CD8-positive, alpha-beta memory T cell (primary cell): ENCODE results near the gene RNF212B. TPM values are rescaled to one million over a fixed set of nuclear protein-coding genes. Genes with fewer than 3 reads are reported as not detected.
"Not testable (repeated sequence)": the region's sequence is repeated elsewhere in the genome, so short reads cannot be mapped to it uniquely, and the experiment has no call there.

Source experiments
- CTCF ChIA-PET: fragments of 350-600 bp; sonication (Branson Sonifier 250); formaldehyde crosslinking; loops from one replicate; lab custom pipeline; 2021; ENCODE audit warnings: antibody characterized with exemption; lab: Charles Lee
- POLR2A ChIA-PET: fragments of 350-600 bp; sonication (Branson Sonifier 250); formaldehyde crosslinking; loops from one replicate; lab custom pipeline; 2021; ENCODE audit warnings: antibody characterized with exemption; lab: Charles Lee
- DNase-seq, 5 donors: peaks; one replicate each; pipeline versions ENCODE4 v3.0.0 to v3.0.0-alpha.2; 2020 to 2022; ENCODE audit warnings: mixed read lengths in 1 of 5
- H3K27ac ChIP-seq: one replicate; pipeline ENCODE4 v1.7.0; 2013; ENCODE audit warnings: low read depth, mild to moderate bottlenecking, low read length, moderate library complexity
- H3K27me3 ChIP-seq: 2 replicates; pipeline ENCODE4 v1.7.0; 2013; ENCODE audit warnings: low read length, mild to moderate bottlenecking; ENCODE audit not compliant: insufficient read depth, poor library complexity, severe bottlenecking
- H3K36me3 ChIP-seq: 2 replicates; pipeline ENCODE4 v1.7.0; 2013; ENCODE audit warnings: mild to moderate bottlenecking, low read length, moderate library complexity; ENCODE audit not compliant: insufficient read depth
- H3K4me1 ChIP-seq: 2 replicates; pipeline ENCODE4 v1.7.0; 2013; ENCODE audit warnings: mild to moderate bottlenecking, low read length, moderate library complexity; ENCODE audit not compliant: insufficient read depth
- H3K4me3 ChIP-seq: 2 replicates; pipeline ENCODE4 v1.7.0; 2013; ENCODE audit warnings: mild to moderate bottlenecking, low read length
- H3K9me3 ChIP-seq: 2 replicates; pipeline ENCODE4 v1.7.0; 2013; ENCODE audit warnings: mild to moderate bottlenecking, low read length
- H3K27ac Mint-ChIP-seq, 8 donors: one replicate each; pipeline ENCODE4 v1.8.0; 2020 to 2021; ENCODE audit warnings: mixed read lengths in 8 of 8, mild to moderate bottlenecking in 6 of 8, inconsistent platforms in 3 of 8, moderate library complexity in 3 of 8
- H3K27me3 Mint-ChIP-seq, 2 donors: one replicate each; pipeline ENCODE4 v1.8.0; 2020 to 2021; ENCODE audit warnings: mixed read lengths in 2 of 2, mild to moderate bottlenecking in 1 of 2, moderate library complexity in 1 of 2
- H3K36me3 Mint-ChIP-seq, 3 donors: one replicate each; pipeline ENCODE4 v1.8.0; 2020 to 2021; ENCODE audit warnings: mixed read lengths in 3 of 3, inconsistent platforms in 1 of 3, mild to moderate bottlenecking in 1 of 3
- H3K4me1 Mint-ChIP-seq, 3 donors: one replicate each; pipeline ENCODE4 v1.8.0; 2020 to 2021; ENCODE audit warnings: mixed read lengths in 3 of 3, inconsistent platforms in 1 of 3, mild to moderate bottlenecking in 1 of 3
- H3K4me3 Mint-ChIP-seq, 7 donors: one replicate each; pipeline ENCODE4 v1.8.0; 2020 to 2021; ENCODE audit warnings: mixed read lengths in 7 of 7, mild to moderate bottlenecking in 6 of 7, moderate library complexity in 4 of 7, inconsistent platforms in 2 of 7
- H3K9me3 Mint-ChIP-seq, 5 donors: one replicate each; pipeline ENCODE4 v1.8.0; 2020 to 2022; ENCODE audit warnings: mixed read lengths in 5 of 5, mild to moderate bottlenecking in 3 of 5, moderate library complexity in 2 of 5, inconsistent platforms in 1 of 5
- polyA plus RNA-seq: library from polyadenylated mRNA; unstranded; fragments of 300-500 nt; fragmentation: Illumina TruSeq; gene quantifications from one replicate; pipeline ENCODE4 v1.2.3, GENCODE V29; 2021
- total RNA-seq, 2 experiments: library from RNA; stranded (reverse); gene quantifications; one replicate each; pipeline ENCODE4 v1.2.3, GENCODE V29; 2021

RNF212B gene
- total and polyA plus RNA-seq, 3 experiments from 2014 or later, result not detected

- Histone ChIP-seq H3K9me3 (no peaks in the 10 kb centered on the region), H3K27ac (no peak overlapping the region), H3K4me1 (no peaks in the 10 kb centered on the region), H3K36me3 (no peaks in the 10 kb centered on the region), H3K27me3 (no peaks in the 10 kb centered on the region), H3K4me3 (no peak overlapping the region)
- POLR2A ChIA-PET, result no interaction called here
- peaks cover 0 to 2% (median 0%) of the 10 kb centered on the region in 5 donors for H3K9me3 Mint-ChIP-seq
- peaks cover 13 to 50% of the 10 kb centered on the region in 2 donors for H3K27me3 Mint-ChIP-seq
- no peak for DNase-seq
- no peaks in the 10 kb centered on the region for H3K4me1 Mint-ChIP-seq
- H3K27ac Mint-ChIP-seq, result no peak overlapping the region
- H3K4me3 Mint-ChIP-seq, result no peak overlapping the region
- H3K36me3 Mint-ChIP-seq, result no peaks in the 10 kb centered on the region
- CTCF ChIA-PET, result no interaction called here
These were observed 29.4 kb upstream of the RNF212B start for GRCh38 chr14:23208324-23208723.

GRCh38 chr14:23209651-23210423 lies 27.9 kb upstream of the RNF212B start:
- Mint-ChIP-seq H3K27ac (no peak overlapping the region), H3K4me3 (no peak overlapping the region), H3K27me3 (peaks cover 13 to 51% of the 10 kb centered on the region in 2 donors), H3K9me3 (peaks cover 0 to 2% (median 0%) of the 10 kb centered on the region in 5 donors), H3K4me1 (no peaks in the 10 kb centered on the region), H3K36me3 (no peaks in the 10 kb centered on the region)
- H3K27me3 ChIP-seq, result no peaks in the 10 kb centered on the region
- no peaks in the 10 kb centered on the region for H3K9me3 ChIP-seq
- DNase-seq, result no peak
- H3K36me3 ChIP-seq, result no peaks in the 10 kb centered on the region
- POLR2A ChIA-PET, result no interaction called here
- CTCF ChIA-PET, result no interaction called here
- H3K27ac ChIP-seq, result no peak overlapping the region
- H3K4me1 ChIP-seq, result no peaks in the 10 kb centered on the region
- no peak overlapping the region for H3K4me3 ChIP-seq

- H3K36me3 ChIP-seq, result no peaks in the 10 kb centered on the region
- peaks cover 23 to 48% of the 10 kb centered on the region in 2 donors for H3K27me3 Mint-ChIP-seq
- H3K36me3 Mint-ChIP-seq, result no peaks in the 10 kb centered on the region
- ChIA-PET CTCF (no interaction called here), POLR2A (no interaction called here)
- H3K27ac Mint-ChIP-seq, result no peak overlapping the region
- H3K4me3 Mint-ChIP-seq, result no peak overlapping the region
- H3K9me3 ChIP-seq, result no peaks in the 10 kb centered on the region
- peaks cover 0 to 7% (median 0%) of the 10 kb centered on the region in 5 donors for H3K9me3 Mint-ChIP-seq
- no peaks in the 10 kb centered on the region for H3K27me3 ChIP-seq
- no peaks in the 10 kb centered on the region for H3K4me1 Mint-ChIP-seq
- no peak overlapping the region for H3K27ac ChIP-seq
- no peaks in the 10 kb centered on the region for H3K4me1 ChIP-seq
- DNase-seq, result no peak
- H3K4me3 ChIP-seq, result no peak overlapping the region
These were observed 22.3 kb upstream of the RNF212B start for GRCh38 chr14:23215421-23215820.

- no peaks in the 10 kb centered on the region for H3K9me3 ChIP-seq
- Mint-ChIP-seq H3K27me3 (peaks cover 24 to 52% of the 10 kb centered on the region in 2 donors), H3K4me1 (no peaks in the 10 kb centered on the region), H3K9me3 (peaks cover 0 to 7% (median 0%) of the 10 kb centered on the region in 5 donors), H3K27ac (no peak overlapping the region), H3K36me3 (no peaks in the 10 kb centered on the region), H3K4me3 (no peak overlapping the region)
- H3K27me3 ChIP-seq, result no peaks in the 10 kb centered on the region
- H3K4me1 ChIP-seq, result no peaks in the 10 kb centered on the region
- DNase-seq, result no peak
- H3K36me3 ChIP-seq, result no peaks in the 10 kb centered on the region
- no peak overlapping the region for H3K27ac ChIP-seq
- no peak overlapping the region for H3K4me3 ChIP-seq
- POLR2A ChIA-PET, result no interaction called here
- CTCF ChIA-PET, result no interaction called here
These were observed 20.4 kb upstream of the RNF212B start for GRCh38 chr14:23217032-23218020.

- ChIA-PET POLR2A (no interaction called here), CTCF (no interaction called here)
- no peak overlapping the region for H3K4me3 Mint-ChIP-seq
- H3K27me3 ChIP-seq, result no peaks in the 10 kb centered on the region
- H3K36me3 ChIP-seq, result no peaks in the 10 kb centered on the region
- H3K4me1 ChIP-seq, result no peaks in the 10 kb centered on the region
- DNase-seq, result no peak
- no peaks in the 10 kb centered on the region for H3K36me3 Mint-ChIP-seq
- H3K4me1 Mint-ChIP-seq, result no peaks in the 10 kb centered on the region
- H3K4me3 ChIP-seq, result no peak overlapping the region
- H3K9me3 Mint-ChIP-seq, result peaks cover 0 to 7% (median under 1%) of the 10 kb centered on the region in 5 donors
- peaks cover 27 to 53% of the 10 kb centered on the region in 2 donors for H3K27me3 Mint-ChIP-seq
- H3K27ac ChIP-seq, result no peak overlapping the region
- H3K9me3 ChIP-seq, result no peaks in the 10 kb centered on the region
- no peak overlapping the region for H3K27ac Mint-ChIP-seq
These were observed 18.7 kb upstream of the RNF212B start for GRCh38 chr14:23219075-23219474.

GRCh38 chr14:23224958-23225357 lies 12.8 kb upstream of the RNF212B start:
- H3K27me3 ChIP-seq, H3K4me1 ChIP-seq, H3K4me3 ChIP-seq, H3K36me3 Mint-ChIP-seq, H3K4me1 Mint-ChIP-seq, H3K36me3 ChIP-seq, DNase-seq, H3K27ac ChIP-seq, H3K9me3 ChIP-seq, H3K4me3 Mint-ChIP-seq, H3K9me3 Mint-ChIP-seq, H3K27ac Mint-ChIP-seq, POLR2A ChIA-PET: not testable (repeated sequence)
- H3K27me3 Mint-ChIP-seq, result peaks cover 14 to 32% of the 10 kb centered on the region in 2 donors
- CTCF ChIA-PET, result interaction anchor here (0.6 kb wide), 1 partner anchor 1729 kb away, joined by 3 read pairs; no protein-coding TSS in a partner anchor

- H3K36me3 ChIP-seq, result no peaks in the 10 kb centered on the region
- H3K27ac Mint-ChIP-seq, result no peak overlapping the region
- no peaks in the 10 kb centered on the region for H3K36me3 Mint-ChIP-seq
- H3K27me3 ChIP-seq, result no peaks in the 10 kb centered on the region
- peaks cover 0 to 9% (median 4%) of the 10 kb centered on the region in 5 donors for H3K9me3 Mint-ChIP-seq
- no peak overlapping the region for H3K4me3 Mint-ChIP-seq
- no peak for DNase-seq
- H3K27ac ChIP-seq, result no peak overlapping the region
- peaks cover 6 to 15% of the 10 kb centered on the region in 2 donors for H3K27me3 Mint-ChIP-seq
- H3K4me1 Mint-ChIP-seq, result no peaks in the 10 kb centered on the region
- no peak overlapping the region for H3K4me3 ChIP-seq
- no peaks in the 10 kb centered on the region for H3K9me3 ChIP-seq
- CTCF ChIA-PET, result no interaction called here
- H3K4me1 ChIP-seq, result no peaks in the 10 kb centered on the region
- POLR2A ChIA-PET, result no interaction called here
These were observed 10.2 kb upstream of the RNF212B start for GRCh38 chr14:23227566-23227965.

GRCh38 chr14:23228812-23229211 lies 8.9 kb upstream of the RNF212B start:
- H3K4me3 Mint-ChIP-seq, result no peak overlapping the region

More at GRCh38 chr14:23228812-23229211, 8.9 kb upstream of the RNF212B start:
- no peaks in the 10 kb centered on the region for H3K4me1 ChIP-seq
- no peaks in the 10 kb centered on the region for H3K36me3 ChIP-seq
- Mint-ChIP-seq H3K9me3 (peaks cover 0 to 9% (median 4%) of the 10 kb centered on the region in 5 donors), H3K27me3 (peaks cover 4 to 14% of the 10 kb centered on the region in 2 donors), H3K4me1 (no peaks in the 10 kb centered on the region), H3K36me3 (no peaks in the 10 kb centered on the region), H3K27ac (no peak overlapping the region)
- no peaks in the 10 kb centered on the region for H3K9me3 ChIP-seq
- H3K4me3 ChIP-seq, result no peak overlapping the region
- ChIA-PET CTCF (no interaction called here), POLR2A (no interaction called here)
- DNase-seq, result no peak
- H3K27me3 ChIP-seq, result no peaks in the 10 kb centered on the region
- no peak overlapping the region for H3K27ac ChIP-seq
